HG03342 (cell line): Measurements from ENCODE around the gene SGSH.
A peak's percentile ranks its signal among the peaks of the same experiment; 100 is the strongest.
"Not testable (repeated sequence)": the region's sequence is repeated elsewhere in the genome, so short reads cannot be mapped to it uniquely, and the experiment has no call there.

Experiments used
- ATAC-seq: cut with Tn5 transposase; IDR thresholded peaks from one replicate; pipeline ENCODE4 v1.9.1; 2021; ENCODE audit warnings: mild to moderate bottlenecking, moderate library complexity; ENCODE audit not compliant: unreplicated experiment

Gene SGSH

GRCh38 chr17:80220054-80220735, at the start of gene SGSH, which contains the start of gene SLC26A11:
Gene SGSH, minus strand, starts transcription at chr17:80220333. Its CDS starts 20 bp downstream, at chr17:80220313.
Gene SLC26A11, plus strand, starts transcription at chr17:80220427. Its CDS starts 1,134 bp downstream, at chr17:80221561.
- ATAC-seq, result peak; percentile 36

GRCh38 chr17:80269405-80269807, 49.3 kb upstream of the SGSH start:
- no peak for ATAC-seq

- ATAC-seq, result no peak
These were observed 48.3 kb upstream of the SGSH start for GRCh38 chr17:80268427-80268826.

- no peak for ATAC-seq
These were observed 47.3 kb upstream of the SGSH start for GRCh38 chr17:80267391-80267790.

- ATAC-seq, result no peak
These were observed 45.3 kb upstream of the SGSH start for GRCh38 chr17:80265205-80266068.

- ATAC-seq, result no peak
These were observed 44.3 kb upstream of the SGSH start for GRCh38 chr17:80264205-80265075.

GRCh38 chr17:80263253-80264204, 43.4 kb upstream of the SGSH start:
- peak; percentile 53 for ATAC-seq

- no peak for ATAC-seq
These were observed 42.7 kb upstream of the SGSH start for GRCh38 chr17:80262775-80263244.

GRCh38 chr17:80262291-80262690, 42.2 kb upstream of the SGSH start:
- ATAC-seq, result no peak

GRCh38 chr17:80261895-80262279, 41.8 kb upstream of the SGSH start:
- no peak for ATAC-seq

- peak; percentile 1 for ATAC-seq
These were observed 41.2 kb upstream of the SGSH start for GRCh38 chr17:80261159-80261894.

GRCh38 chr17:80260791-80261158, 40.6 kb upstream of the SGSH start, which contains the start of gene RNF213:
Gene RNF213, plus strand, starts transcription at chr17:80260852. Its CDS starts 2,830 bp downstream, at chr17:80263682.
- peak; percentile 27 for ATAC-seq

- peak; percentile 27 for ATAC-seq
These were observed 40.0 kb upstream of the SGSH start for GRCh38 chr17:80260069-80260535.

GRCh38 chr17:80259457-80260068, 39.4 kb upstream of the SGSH start:
- ATAC-seq, result no peak

- not testable (repeated sequence) for ATAC-seq
These were observed 38.2 kb upstream of the SGSH start for GRCh38 chr17:80258296-80258695.

- ATAC-seq, result no peak
These were observed 37.6 kb upstream of the SGSH start for GRCh38 chr17:80257716-80258213.

GRCh38 chr17:80256034-80256350, 35.9 kb upstream of the SGSH start:
- no peak for ATAC-seq
